NCI-H2196 (cell line): ENCODE data around the gene CRYBB3.
"Not testable (repeated sequence)": the region's sequence is repeated elsewhere in the genome, so short reads cannot be mapped to it uniquely, and the experiment has no call there.

ENCODE experiments used
- DNase-seq: peaks from one replicate; lab custom pipeline; 2025; ENCODE audit not compliant: unreplicated experiment; lab: John Stamatoyannopoulos, UW

Gene CRYBB3

GRCh38 chr22:25204547-25204946, 4.9 kb downstream of the CRYBB3 start:
- not testable (repeated sequence) for DNase-seq

GRCh38 chr22:25205847-25206246, 6.2 kb downstream of the CRYBB3 start:
- no peak for DNase-seq

- no peak for DNase-seq
These were observed 7.3 kb downstream of the CRYBB3 start for GRCh38 chr22:25206998-25207397.

- DNase-seq, result no peak
These were observed 8.0 kb downstream of the CRYBB3 start for GRCh38 chr22:25207553-25208157.

- no peak for DNase-seq
These were observed 8.7 kb downstream of the CRYBB3 start for GRCh38 chr22:25208328-25208727.

DNA sequence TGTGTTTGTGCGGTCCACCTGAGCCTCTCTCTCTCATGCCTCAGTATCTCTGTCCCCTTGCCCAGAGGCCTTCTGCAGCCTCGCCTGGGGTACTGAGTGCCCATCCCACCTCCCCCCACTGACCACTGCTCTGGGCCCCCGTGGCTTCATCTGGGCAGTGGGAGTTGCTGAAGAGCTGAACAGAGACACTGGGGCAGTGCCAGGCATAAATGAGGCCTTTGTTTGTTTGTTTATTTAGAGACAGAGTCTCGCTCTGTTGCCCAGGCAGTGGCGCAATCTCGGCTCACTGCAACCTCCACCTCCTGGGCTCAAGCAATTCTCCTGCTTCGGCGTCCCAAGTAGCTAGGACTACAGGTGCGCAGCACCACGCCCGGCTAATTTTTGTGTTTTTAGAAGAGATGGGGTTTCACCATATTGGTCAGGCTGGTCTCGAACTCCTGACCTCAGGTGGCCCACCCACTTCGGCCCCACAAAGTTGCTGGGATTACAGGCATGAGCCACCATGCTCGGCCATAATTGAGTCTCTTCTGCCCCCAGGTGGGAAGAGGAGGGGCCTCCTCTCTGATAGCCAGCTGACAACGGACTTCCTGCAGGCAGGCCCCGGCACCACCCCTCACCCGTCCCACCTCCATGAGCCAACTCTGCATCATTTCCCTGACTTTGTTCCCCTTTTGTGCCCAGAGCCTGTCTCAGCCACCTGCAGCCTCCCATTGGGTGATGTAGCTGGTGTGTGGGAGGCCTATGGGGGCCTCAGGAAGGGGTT, 9.3 kb downstream of the CRYBB3 start:
- DNase-seq, result no peak

DNA sequence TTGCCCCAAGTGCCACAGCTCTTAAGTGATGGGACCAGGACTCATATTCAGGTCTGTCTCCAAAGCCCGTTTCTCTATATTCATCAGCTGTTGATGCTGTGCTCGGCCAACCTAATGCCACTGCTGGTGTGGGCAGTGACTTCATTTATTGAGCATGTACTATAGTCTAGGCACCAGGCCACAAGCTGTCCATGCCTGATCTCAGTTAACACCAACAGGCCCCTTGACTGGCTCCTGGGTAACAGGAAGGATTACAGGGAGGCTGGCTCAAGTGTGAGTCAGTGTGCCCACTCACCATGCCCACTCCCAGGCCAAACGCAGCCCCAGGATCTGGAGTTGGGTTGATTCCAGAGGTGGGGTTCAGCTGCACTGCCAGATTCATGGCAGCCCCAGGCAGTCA, 11.1 kb downstream of the CRYBB3 start:
- no peak for DNase-seq

DNA sequence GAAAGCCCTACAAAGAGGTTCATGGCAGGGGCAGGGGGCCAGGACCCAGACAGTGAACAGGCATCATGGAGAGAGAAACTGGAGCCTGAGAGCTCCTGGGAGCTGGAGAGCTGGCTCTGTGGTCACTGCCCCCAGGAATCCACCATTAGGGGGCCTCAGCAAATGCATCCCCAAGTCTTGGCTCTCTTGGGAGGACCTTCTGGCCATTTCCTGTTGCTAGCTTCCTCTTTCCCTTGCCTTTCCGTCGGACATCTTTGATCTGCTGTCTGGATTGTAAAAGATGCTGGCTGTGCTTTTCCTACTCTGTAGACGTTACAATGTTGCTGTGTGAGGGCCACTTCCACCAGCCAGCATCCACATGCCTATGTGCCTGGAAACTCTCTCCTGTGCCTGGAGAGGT, 12.7 kb downstream of the CRYBB3 start:
- no peak for DNase-seq

DNA sequence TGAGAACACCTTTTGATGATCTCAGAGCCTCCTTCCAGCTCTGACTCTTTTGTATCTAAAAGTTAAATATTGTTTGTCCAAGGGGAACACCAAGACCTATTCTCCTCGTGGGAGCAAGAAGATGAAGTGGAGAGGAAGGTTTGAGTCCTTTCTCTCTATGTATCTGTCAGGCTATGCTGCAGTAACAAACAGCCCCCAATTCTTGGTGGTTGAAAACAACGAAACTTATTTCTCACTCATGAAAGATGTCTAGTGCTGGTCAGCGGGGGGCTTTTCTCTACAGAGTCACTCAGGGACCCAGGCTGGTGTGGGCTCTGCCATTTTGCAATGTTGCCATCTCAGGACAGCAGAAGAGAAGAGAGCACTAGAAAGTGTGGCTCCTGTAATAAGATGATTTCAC, 13.6 kb downstream of the CRYBB3 start:
- no peak for DNase-seq

DNA sequence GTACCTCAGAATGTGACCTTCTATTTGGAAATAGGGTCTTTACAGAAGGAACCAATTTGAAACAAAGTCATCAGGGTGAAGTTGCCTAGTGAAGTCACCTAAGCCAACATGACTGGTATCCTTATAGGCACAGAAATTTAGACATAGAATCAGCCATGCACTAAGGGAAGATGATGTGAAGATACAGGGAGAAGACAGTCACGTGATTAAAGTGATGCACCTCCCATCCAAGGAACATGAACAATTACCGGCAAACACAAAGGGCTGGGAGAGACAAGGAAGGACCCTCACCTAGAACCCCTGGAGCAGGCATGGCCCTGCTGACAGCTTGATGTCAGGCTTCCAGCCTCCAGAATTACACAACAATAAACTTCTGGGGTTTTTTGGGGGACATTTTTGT, 16.6 kb downstream of the CRYBB3 start:
- DNase-seq, result no peak

- DNase-seq, result no peak
These were observed 19.6 kb downstream of the CRYBB3 start, which contains the start of gene CRYBB2 for GRCh38 chr22:25219211-25219689. TSS of gene CRYBB2 (plus strand) at chr22:25219639. CDS start at chr22:25221430, 1,791 bp downstream.

GRCh38 chr22:25219948-25220442, 20.3 kb downstream of the CRYBB3 start:
- no peak for DNase-seq

DNA sequence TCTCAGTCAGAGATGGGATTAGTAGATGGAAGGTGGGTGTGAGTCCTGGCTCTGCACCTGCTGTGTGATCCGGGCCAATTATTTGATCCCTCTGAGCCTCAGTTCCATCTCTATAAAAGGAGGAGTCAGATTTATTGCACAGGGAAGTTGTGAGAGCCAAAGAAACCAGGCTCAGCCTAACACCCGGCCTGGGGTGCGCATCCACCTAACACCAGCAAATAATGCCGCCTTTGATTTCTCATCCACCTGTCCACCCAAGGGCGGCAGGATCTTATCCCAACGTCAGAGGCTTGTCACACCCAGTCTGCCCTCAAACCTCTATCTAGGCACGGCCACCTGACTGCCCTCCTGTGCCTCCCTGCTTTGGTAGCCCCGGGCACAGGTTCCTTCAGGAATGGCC, 22.1 kb downstream of the CRYBB3 start:
- no peak for DNase-seq

- no peak for DNase-seq
These were observed 23.7 kb downstream of the CRYBB3 start for GRCh38 chr22:25223269-25223850.

GRCh38 chr22:25228822-25229221, 29.2 kb downstream of the CRYBB3 start:
- DNase-seq, result no peak

GRCh38 chr22:25230760-25231159, 31.1 kb downstream of the CRYBB3 start:
- DNase-seq, result not testable (repeated sequence)

GRCh38 chr22:25232301-25232700, 32.6 kb downstream of the CRYBB3 start:
- DNase-seq, result no peak

DNA sequence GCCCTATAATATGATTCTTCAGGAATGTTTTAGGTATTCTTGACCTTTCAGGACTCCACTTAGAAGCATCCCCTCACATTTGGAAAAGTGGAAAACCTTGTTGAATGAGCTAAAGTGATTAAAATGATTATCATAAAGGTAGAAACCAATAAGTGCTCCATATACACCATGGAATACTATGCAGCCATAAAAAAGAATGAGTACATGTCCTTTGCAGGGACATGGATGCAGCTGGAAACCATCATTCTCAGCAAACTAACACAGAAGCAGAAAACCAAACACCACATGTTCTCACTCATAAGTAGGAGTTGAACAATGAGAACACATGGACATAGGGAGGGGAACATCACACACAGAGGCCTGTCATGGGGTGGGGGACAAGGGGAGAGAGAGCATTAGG, 34.0 kb downstream of the CRYBB3 start:
- DNase-seq, result not testable (repeated sequence)

- peak; percentile 59 for DNase-seq
These were observed 36.1 kb downstream of the CRYBB3 start for GRCh38 chr22:25235547-25236290.

DNA sequence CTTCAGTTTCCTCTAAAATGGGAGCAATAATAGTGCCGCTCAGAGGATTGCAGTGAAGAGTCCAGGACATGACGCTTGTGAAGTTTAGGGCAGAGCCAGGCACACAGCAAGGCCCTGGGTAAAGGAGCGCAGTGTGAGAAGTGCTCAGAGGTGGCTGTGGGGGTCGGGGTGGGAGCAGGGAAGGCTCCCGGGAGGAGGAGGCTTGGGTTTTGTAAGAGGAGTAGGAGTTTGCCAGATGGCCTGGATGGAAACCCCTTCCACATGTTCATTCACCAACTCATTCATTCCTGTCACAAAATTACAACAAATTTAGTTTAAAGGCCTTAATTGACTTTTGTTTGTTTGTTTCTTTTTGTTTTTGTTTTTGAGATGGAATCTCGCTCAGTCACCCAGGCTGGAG, 36.8 kb downstream of the CRYBB3 start:
- no peak for DNase-seq

DNA sequence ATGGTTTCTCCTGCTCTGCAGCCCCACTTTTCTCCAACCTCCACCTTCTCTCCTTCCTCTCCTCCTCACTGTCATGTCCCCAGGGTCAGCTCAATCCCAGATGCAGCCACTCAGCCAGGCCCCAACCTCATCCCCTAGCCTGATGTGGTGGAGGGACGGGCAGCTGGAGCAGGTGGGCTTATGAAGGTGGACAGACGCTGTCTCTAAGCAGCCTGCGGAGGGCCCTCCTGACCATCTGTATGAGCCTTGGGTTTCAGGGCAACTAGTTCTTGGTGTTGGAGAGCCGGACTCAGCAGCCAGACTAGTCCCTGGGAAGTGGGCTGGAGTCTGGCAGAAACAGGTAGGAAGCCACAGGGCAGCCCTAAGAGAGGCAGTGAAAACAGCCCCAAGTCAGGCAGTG, 37.8 kb downstream of the CRYBB3 start:
- DNase-seq, result no peak
